HG03066 (cell line): ENCODE results near the gene LNP1.
"Not testable (repeated sequence)": the region's sequence is repeated elsewhere in the genome, so short reads cannot be mapped to it uniquely, and the experiment has no call there.

Source experiments
- ATAC-seq: cut with Tn5 transposase; IDR thresholded peaks from one replicate; pipeline ENCODE4 v1.9.1; 2021; ENCODE audit warnings: low read depth; ENCODE audit not compliant: unreplicated experiment

The LNP1 gene

GRCh38 chr3:100400780-100401673 lies at the start of gene LNP1, which contains the start of gene TOMM70:
Gene LNP1 (plus strand): TSS chr3:100401539. CDS start chr3:100429730, 28,191 bp downstream.
Gene TOMM70 (minus strand): TSS chr3:100401089. CDS start chr3:100400949, 140 bp downstream.
- peak; percentile 95 for ATAC-seq

- not testable (repeated sequence) for ATAC-seq
These were observed 49.6 kb upstream of the LNP1 start for GRCh38 chr3:100351770-100352169.

- ATAC-seq: no peak
These were observed 48.8 kb upstream of the LNP1 start for GRCh38 chr3:100352296-100353231.

GRCh38 chr3:100354850-100355249 lies 46.5 kb upstream of the LNP1 start:
- no peak for ATAC-seq

- ATAC-seq: no peak
These were observed 42.9 kb upstream of the LNP1 start for GRCh38 chr3:100358413-100358812.

- no peak for ATAC-seq
These were observed 42.3 kb upstream of the LNP1 start for GRCh38 chr3:100359035-100359434.

GRCh38 chr3:100360757-100361496 lies 40.4 kb upstream of the LNP1 start:
- no peak for ATAC-seq

- no peak for ATAC-seq
These were observed 39.4 kb upstream of the LNP1 start for GRCh38 chr3:100361897-100362296.

GRCh38 chr3:100364421-100364820 lies 36.9 kb upstream of the LNP1 start:
- no peak for ATAC-seq

GRCh38 chr3:100366424-100366823 lies 34.9 kb upstream of the LNP1 start:
- no peak for ATAC-seq

- no peak for ATAC-seq
These were observed 32.9 kb upstream of the LNP1 start for GRCh38 chr3:100368441-100368840.

- ATAC-seq: no peak
These were observed 30.6 kb upstream of the LNP1 start for GRCh38 chr3:100370756-100371155.

- ATAC-seq: no peak
These were observed 26.8 kb upstream of the LNP1 start for GRCh38 chr3:100374521-100374920.

GRCh38 chr3:100376301-100376700 lies 25.0 kb upstream of the LNP1 start:
- no peak for ATAC-seq

GRCh38 chr3:100384733-100385525 lies 16.4 kb upstream of the LNP1 start:
- no peak for ATAC-seq

- ATAC-seq: no peak
These were observed 14.8 kb upstream of the LNP1 start for GRCh38 chr3:100386437-100387074.

GRCh38 chr3:100389025-100389424 lies 12.3 kb upstream of the LNP1 start:
- ATAC-seq: no peak

- no peak for ATAC-seq
These were observed 5.5 kb upstream of the LNP1 start for GRCh38 chr3:100395679-100396431.
